ENCODE data around the gene CITED1. TPM values are rescaled to one million over a fixed set of nuclear protein-coding genes. Genes with fewer than 3 reads are reported as not detected.
"Not testable (repeated sequence)": the region's sequence is repeated elsewhere in the genome, so short reads cannot be mapped to it uniquely, and the experiment has no call there.

The CITED1 gene
- total RNA-seq, 5 donors from 2014 or later (not counting 1 experiment from before 2014, with no cell fraction given) = not detected

- Mint-ChIP-seq H3K36me3 (peaks cover 27% of the 10 kb centered on the region), H3K4me3 (no peak overlapping the region), H3K9me3 (no peaks in the 10 kb centered on the region), H3K4me1 (no peaks in the 10 kb centered on the region), H3K27ac (no peak overlapping the region), H3K27me3 (peaks cover 0 to 14% of the 10 kb centered on the region in 2 donors)
- Histone ChIP-seq H3K27ac (ENCODE audit: low read length) (no peak overlapping the region), H3K4me3 (ENCODE audit: control insufficient read depth in 1 of 2, extremely low read depth in 1 of 2, low read length in 1 of 2) (no peak overlapping the region), H3K27me3 (replicated peaks in 1 of 2; ENCODE audit: control insufficient read depth in 2 of 2, extremely low read depth in 1 of 2, insufficient read depth in 2 of 2, low read length in 1 of 2) (no peaks in the 10 kb centered on the region), H3K4me1 (ENCODE audit: control insufficient read depth in 1 of 2, extremely low read depth in 1 of 2, insufficient read depth in 2 of 2, low read length in 2 of 2) (no peaks in the 10 kb centered on the region), H3K9me3 (no peaks in the 10 kb centered on the region), H3K36me3 (ENCODE audit: control insufficient read depth in 2 of 2, extremely low read depth in 1 of 2, insufficient read depth in 1 of 2, low read length in 1 of 2) (peaks cover 0 to 3% of the 10 kb centered on the region in 2 donors)
- ChIA-PET POLR2A (no interaction called here), CTCF (interaction anchor here in 1 of 2 donors (0.6 kb wide), 1 partner anchor 1564 kb away, joined by 3 read pairs; no protein-coding TSS in a partner anchor)
- WGBS (ENCODE audit: insufficient coverage) = 86% methylated on average over 1 of the region's 6 CpGs
- DNase-seq (no peak), ATAC-seq (replicated peaks in 1 of 4) (no peak)
These were observed 40.7 kb upstream of the CITED1 start for GRCh38 chrX:72346302-72346949.

DNA sequence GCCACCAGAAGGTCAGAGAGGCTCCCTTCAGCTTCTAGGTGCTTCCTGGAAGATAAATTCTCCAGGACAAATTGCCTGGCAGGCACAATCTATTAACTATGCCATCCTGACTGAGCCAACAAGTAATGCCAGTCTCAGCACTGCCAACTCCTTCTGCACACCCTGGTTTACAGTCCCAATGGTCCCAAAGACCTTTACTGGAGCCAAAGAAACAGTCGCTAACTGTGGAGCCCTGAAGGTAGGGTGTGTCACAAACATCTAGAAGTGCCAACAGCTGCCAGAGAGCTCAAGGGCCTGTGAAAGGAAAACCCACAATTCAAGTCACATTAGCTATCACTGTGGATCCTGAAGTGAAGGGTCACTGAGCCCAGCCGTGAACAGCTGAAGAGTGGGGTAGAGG is 34.9 kb upstream of the CITED1 start:
- Mint-ChIP-seq H3K36me3 (peaks cover 26% of the 10 kb centered on the region), H3K9me3 (no peaks in the 10 kb centered on the region), H3K4me3 (no peak overlapping the region), H3K4me1 (no peaks in the 10 kb centered on the region), H3K27ac (no peak overlapping the region), H3K27me3 (no peaks in the 10 kb centered on the region)
- H3K27ac ChIP-seq (ENCODE audit: low read length) = no peak overlapping the region
- ChIA-PET CTCF (no interaction called here), POLR2A (no interaction called here)
- H3K4me1 ChIP-seq (ENCODE audit: control insufficient read depth in 1 of 2, extremely low read depth in 1 of 2, insufficient read depth in 2 of 2, low read length in 2 of 2) = no peaks in the 10 kb centered on the region
- H3K9me3 ChIP-seq = no peaks in the 10 kb centered on the region
- H3K36me3 ChIP-seq (ENCODE audit: control insufficient read depth in 2 of 2, extremely low read depth in 1 of 2, insufficient read depth in 1 of 2, low read length in 1 of 2) = no peaks in the 10 kb centered on the region
- H3K4me3 ChIP-seq (ENCODE audit: control insufficient read depth in 1 of 2, extremely low read depth in 1 of 2, low read length in 1 of 2) = no peak overlapping the region
- DNase-seq (no peak), ATAC-seq (replicated peaks in 1 of 4) (no peak)
- WGBS (ENCODE audit: insufficient coverage) = no CpG with 5 or more reads among the region's 2 CpGs
- no peaks in the 10 kb centered on the region for H3K27me3 ChIP-seq (replicated peaks in 1 of 2; ENCODE audit: control insufficient read depth in 2 of 2, extremely low read depth in 1 of 2, insufficient read depth in 2 of 2, low read length in 1 of 2)

- DNase-seq = no peak
- Mint-ChIP-seq H3K4me1 (no peaks in the 10 kb centered on the region), H3K4me3 (no peak overlapping the region), H3K36me3 (peaks cover 28% of the 10 kb centered on the region), H3K27me3 (no peaks in the 10 kb centered on the region), H3K9me3 (no peaks in the 10 kb centered on the region), H3K27ac (no peak overlapping the region)
- H3K27ac ChIP-seq (ENCODE audit: low read length) = no peak overlapping the region
- H3K4me1 ChIP-seq (ENCODE audit: control insufficient read depth in 1 of 2, extremely low read depth in 1 of 2, insufficient read depth in 2 of 2, low read length in 2 of 2) = no peaks in the 10 kb centered on the region
- H3K9me3 ChIP-seq = no peaks in the 10 kb centered on the region
- H3K4me3 ChIP-seq (ENCODE audit: control insufficient read depth in 1 of 2, extremely low read depth in 1 of 2, low read length in 1 of 2) = no peak overlapping the region
- ATAC-seq (replicated peaks in 1 of 4) = no peak
- ChIA-PET CTCF (no interaction called here), POLR2A (no interaction called here)
- no CpG with 5 or more reads among the region's 7 CpGs for WGBS (ENCODE audit: insufficient coverage)
- no peaks in the 10 kb centered on the region for H3K36me3 ChIP-seq (ENCODE audit: control insufficient read depth in 2 of 2, extremely low read depth in 1 of 2, insufficient read depth in 1 of 2, low read length in 1 of 2)
- no peaks in the 10 kb centered on the region for H3K27me3 ChIP-seq (replicated peaks in 1 of 2; ENCODE audit: control insufficient read depth in 2 of 2, extremely low read depth in 1 of 2, insufficient read depth in 2 of 2, low read length in 1 of 2)
These were observed 34.3 kb upstream of the CITED1 start for GRCh38 chrX:72340041-72340440.

DNA sequence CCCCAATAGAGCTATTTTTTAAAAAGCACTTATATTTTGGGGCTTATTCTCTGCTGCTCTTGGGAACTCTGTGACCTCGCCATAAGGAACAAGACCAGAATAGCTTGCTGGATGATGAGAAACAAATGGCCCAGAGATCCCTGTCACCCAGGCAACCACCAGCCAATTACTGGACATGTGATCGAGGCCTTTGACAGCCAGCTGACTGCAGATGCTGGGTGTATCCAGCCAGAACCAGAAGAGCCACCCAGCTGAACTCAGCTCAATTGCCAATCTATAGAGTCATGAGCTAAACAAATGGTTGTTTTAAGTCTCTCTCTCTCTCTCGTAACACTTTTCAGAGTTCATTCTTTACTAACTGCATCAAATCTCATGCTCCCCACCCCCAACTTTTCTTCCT is 24.4 kb upstream of the CITED1 start:
- Mint-ChIP-seq H3K36me3 (peaks cover 23% of the 10 kb centered on the region), H3K27ac (no peak overlapping the region), H3K27me3 (peaks cover 0 to 14% of the 10 kb centered on the region in 2 donors), H3K9me3 (no peaks in the 10 kb centered on the region), H3K4me3 (no peak overlapping the region), H3K4me1 (peaks cover 0 to 6% (median 0%) of the 10 kb centered on the region in 3 donors)
- ChIA-PET POLR2A (no interaction called here), CTCF (no interaction called here)
- DNase-seq (no peak), ATAC-seq (replicated peaks in 1 of 4) (no peak)
- H3K36me3 ChIP-seq (ENCODE audit: control insufficient read depth in 2 of 2, extremely low read depth in 1 of 2, insufficient read depth in 1 of 2, low read length in 1 of 2) = no peaks in the 10 kb centered on the region
- WGBS (ENCODE audit: insufficient coverage) = 100% methylated on average over 1 of the region's 3 CpGs
- no peak overlapping the region for H3K4me3 ChIP-seq (ENCODE audit: control insufficient read depth in 1 of 2, extremely low read depth in 1 of 2, low read length in 1 of 2)
- no peaks in the 10 kb centered on the region for H3K27me3 ChIP-seq (replicated peaks in 1 of 2; ENCODE audit: control insufficient read depth in 2 of 2, extremely low read depth in 1 of 2, insufficient read depth in 2 of 2, low read length in 1 of 2)
- no peaks in the 10 kb centered on the region for H3K9me3 ChIP-seq
- no peak overlapping the region for H3K27ac ChIP-seq (ENCODE audit: low read length)
- no peaks in the 10 kb centered on the region for H3K4me1 ChIP-seq (ENCODE audit: control insufficient read depth in 1 of 2, extremely low read depth in 1 of 2, insufficient read depth in 2 of 2, low read length in 2 of 2)

- Mint-ChIP-seq H3K27ac (no peak overlapping the region), H3K4me1 (peaks cover 0 to 2% (median 0%) of the 10 kb centered on the region in 3 donors), H3K4me3 (no peak overlapping the region), H3K9me3 (no peaks in the 10 kb centered on the region), H3K36me3 (peaks cover 13% of the 10 kb centered on the region), H3K27me3 (peaks cover 0 to 21% of the 10 kb centered on the region in 2 donors)
- no peak overlapping the region for H3K27ac ChIP-seq (ENCODE audit: low read length)
- ChIA-PET POLR2A (no interaction called here), CTCF (no interaction called here)
- no peaks in the 10 kb centered on the region for H3K9me3 ChIP-seq
- ATAC-seq (replicated peaks in 1 of 4) (no peak), DNase-seq (no peak)
- no CpG with 5 or more reads among the region's 8 CpGs for WGBS (ENCODE audit: insufficient coverage)
- H3K4me1 ChIP-seq (ENCODE audit: control insufficient read depth in 1 of 2, extremely low read depth in 1 of 2, insufficient read depth in 2 of 2, low read length in 2 of 2) = no peaks in the 10 kb centered on the region
- H3K36me3 ChIP-seq (ENCODE audit: control insufficient read depth in 2 of 2, extremely low read depth in 1 of 2, insufficient read depth in 1 of 2, low read length in 1 of 2) = no peaks in the 10 kb centered on the region
- H3K4me3 ChIP-seq (ENCODE audit: control insufficient read depth in 1 of 2, extremely low read depth in 1 of 2, low read length in 1 of 2) = no peak overlapping the region
- no peaks in the 10 kb centered on the region for H3K27me3 ChIP-seq (replicated peaks in 1 of 2; ENCODE audit: control insufficient read depth in 2 of 2, extremely low read depth in 1 of 2, insufficient read depth in 2 of 2, low read length in 1 of 2)
These were observed 21.0 kb upstream of the CITED1 start for GRCh38 chrX:72326605-72327300.

DNA sequence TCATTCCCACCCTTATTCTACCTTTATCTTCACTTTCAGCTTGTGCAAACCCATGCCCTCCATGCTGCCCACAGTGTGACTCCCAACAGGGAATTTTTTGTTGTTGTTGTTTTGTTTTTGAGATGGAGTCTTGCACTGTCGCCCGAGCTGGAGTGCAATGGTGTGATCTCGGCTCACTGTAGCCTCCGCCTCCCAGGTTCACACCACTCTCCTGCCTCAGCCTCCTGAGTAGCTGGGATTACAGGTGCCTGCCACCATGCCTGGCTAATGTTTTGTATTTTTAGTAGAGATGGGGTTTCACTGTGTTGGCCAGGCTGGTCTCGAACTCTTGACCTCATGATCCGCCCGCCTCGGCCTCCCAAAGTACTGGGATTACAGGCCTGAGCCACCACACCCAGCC is 13.9 kb upstream of the CITED1 start:
- H3K4me1 Mint-ChIP-seq; H3K27me3 ChIP-seq (replicated peaks in 1 of 2; ENCODE audit: control insufficient read depth in 2 of 2, extremely low read depth in 1 of 2, insufficient read depth in 2 of 2, low read length in 1 of 2); H3K4me3 ChIP-seq (ENCODE audit: control insufficient read depth in 1 of 2, extremely low read depth in 1 of 2, low read length in 1 of 2); ATAC-seq (replicated peaks in 1 of 4); H3K9me3 ChIP-seq; CTCF ChIA-PET; DNase-seq; H3K27ac ChIP-seq (ENCODE audit: low read length); H3K27ac Mint-ChIP-seq; POLR2A ChIA-PET; H3K4me1 ChIP-seq (ENCODE audit: control insufficient read depth in 1 of 2, extremely low read depth in 1 of 2, insufficient read depth in 2 of 2, low read length in 2 of 2); H3K9me3 Mint-ChIP-seq; H3K4me3 Mint-ChIP-seq; H3K27me3 Mint-ChIP-seq; H3K36me3 Mint-ChIP-seq; H3K36me3 ChIP-seq (ENCODE audit: control insufficient read depth in 2 of 2, extremely low read depth in 1 of 2, insufficient read depth in 1 of 2, low read length in 1 of 2): not testable (repeated sequence)
- no CpG with 5 or more reads among the region's 8 CpGs for WGBS (ENCODE audit: insufficient coverage)
